Fibroblast of villous mesenchyme (primary cell): ENCODE results near the gene MFSD12. TPM values are rescaled to one million over a fixed set of nuclear protein-coding genes. Genes with fewer than 3 reads are reported as not detected.

Experiments
- DNase-seq: peaks from one replicate; pipeline ENCODE4 v3.0.0-alpha.2; 2010; ENCODE audit warnings: low read depth
- H3K4me3 ChIP-seq: 2 replicates; pipeline ENCODE4 v1.5.1; 2011; ENCODE audit warnings: low read depth, mild to moderate bottlenecking, low read length
- total RNA-seq: library from RNA; depleted of rRNA; stranded (reverse); fragments of >200 nt; gene quantifications from 2 replicates; pipeline ENCODE4 v1.2.3, GENCODE V29; 2012
- TF ChIP-seq, protein P1 (sequence below): IDR thresholded peaks from 2 replicates; pipeline ENCODE4 v1.5.1; 2012; ENCODE audit warnings: low read depth, mild to moderate bottlenecking, low read length; ENCODE audit not compliant: insufficient read depth

Gene MFSD12
- total RNA-seq, 1 donor: 137 TPM

DNA sequence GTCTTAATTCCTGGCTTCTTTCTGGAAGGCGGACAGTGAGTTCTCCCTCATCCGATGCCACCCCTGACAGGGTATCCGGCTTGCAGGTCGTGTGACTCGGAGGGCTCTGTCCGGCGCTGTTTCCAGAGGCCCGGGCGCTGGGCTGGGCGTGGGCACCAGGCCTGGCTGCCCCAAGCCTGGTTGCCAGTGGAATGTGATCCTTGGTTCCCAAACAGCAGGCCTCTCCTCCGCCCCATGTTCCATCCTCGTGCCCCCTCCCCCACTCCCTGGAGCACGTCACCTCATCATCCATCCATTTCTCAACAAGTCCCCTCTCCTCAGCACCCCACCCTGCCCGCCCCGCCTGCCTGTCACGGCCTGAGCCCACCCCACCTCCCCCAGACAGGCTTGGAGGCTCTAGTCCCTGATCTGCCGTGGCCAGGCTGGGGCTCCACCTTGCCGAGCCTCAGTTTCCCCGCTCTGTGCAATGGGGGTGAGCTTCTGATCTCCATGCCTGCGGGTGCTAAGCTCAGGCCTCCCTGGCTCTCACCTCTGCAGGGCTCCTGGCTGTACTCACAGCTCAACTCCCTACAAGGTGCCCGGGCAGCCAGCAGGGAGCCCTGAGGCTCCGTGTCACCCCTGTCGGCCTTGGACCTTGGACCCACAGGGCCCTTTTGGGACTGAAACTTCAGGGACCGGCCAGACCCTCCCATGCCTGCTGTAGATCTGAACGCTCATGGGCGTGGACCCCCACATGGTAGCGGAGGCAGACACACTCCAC, 47.0 kb upstream of the MFSD12 start:
- TF ChIP-seq, protein P1, sequence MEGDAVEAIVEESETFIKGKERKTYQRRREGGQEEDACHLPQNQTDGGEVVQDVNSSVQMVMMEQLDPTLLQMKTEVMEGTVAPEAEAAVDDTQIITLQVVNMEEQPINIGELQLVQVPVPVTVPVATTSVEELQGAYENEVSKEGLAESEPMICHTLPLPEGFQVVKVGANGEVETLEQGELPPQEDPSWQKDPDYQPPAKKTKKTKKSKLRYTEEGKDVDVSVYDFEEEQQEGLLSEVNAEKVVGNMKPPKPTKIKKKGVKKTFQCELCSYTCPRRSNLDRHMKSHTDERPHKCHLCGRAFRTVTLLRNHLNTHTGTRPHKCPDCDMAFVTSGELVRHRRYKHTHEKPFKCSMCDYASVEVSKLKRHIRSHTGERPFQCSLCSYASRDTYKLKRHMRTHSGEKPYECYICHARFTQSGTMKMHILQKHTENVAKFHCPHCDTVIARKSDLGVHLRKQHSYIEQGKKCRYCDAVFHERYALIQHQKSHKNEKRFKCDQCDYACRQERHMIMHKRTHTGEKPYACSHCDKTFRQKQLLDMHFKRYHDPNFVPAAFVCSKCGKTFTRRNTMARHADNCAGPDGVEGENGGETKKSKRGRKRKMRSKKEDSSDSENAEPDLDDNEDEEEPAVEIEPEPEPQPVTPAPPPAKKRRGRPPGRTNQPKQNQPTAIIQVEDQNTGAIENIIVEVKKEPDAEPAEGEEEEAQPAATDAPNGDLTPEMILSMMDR: no peak
- DNase-seq: no peak
- H3K4me3 ChIP-seq: no peak overlapping the region

DNA sequence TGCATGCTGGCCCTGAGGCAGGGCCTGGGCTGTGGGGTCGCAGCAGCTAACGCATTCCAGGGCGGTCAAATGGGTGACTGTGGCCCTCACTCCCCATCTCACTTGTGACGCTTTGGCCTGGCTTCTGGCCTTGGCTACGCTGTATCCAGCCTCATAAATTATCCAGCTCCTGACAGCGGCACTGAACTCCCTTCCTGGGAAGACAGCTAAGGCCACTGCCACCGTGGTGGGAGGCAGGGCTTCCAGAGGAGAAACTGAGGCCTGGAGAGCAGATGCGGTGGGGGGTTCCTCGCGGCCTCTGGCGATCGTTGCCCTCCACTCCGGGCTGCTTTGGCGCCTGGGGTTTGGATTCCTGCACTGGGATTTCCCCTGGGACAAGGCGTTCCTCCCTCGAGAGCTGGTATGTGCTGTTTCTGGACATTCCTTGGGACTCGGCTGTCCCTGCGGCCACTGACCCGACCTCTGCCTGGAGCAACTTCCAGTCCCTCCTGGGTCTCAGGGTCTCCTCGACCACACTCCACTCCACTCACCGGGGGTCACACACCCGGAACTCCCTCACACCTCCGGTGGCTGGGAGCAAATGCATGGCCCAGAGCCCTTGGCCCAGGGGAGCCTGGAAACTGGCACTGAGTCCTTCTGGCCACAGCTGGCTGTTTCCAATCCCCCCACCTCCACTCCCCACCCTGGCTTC, 45.9 kb upstream of the MFSD12 start:
- no peak overlapping the region for H3K4me3 ChIP-seq
- no peak for DNase-seq
- TF ChIP-seq, protein P1: no peak

DNA sequence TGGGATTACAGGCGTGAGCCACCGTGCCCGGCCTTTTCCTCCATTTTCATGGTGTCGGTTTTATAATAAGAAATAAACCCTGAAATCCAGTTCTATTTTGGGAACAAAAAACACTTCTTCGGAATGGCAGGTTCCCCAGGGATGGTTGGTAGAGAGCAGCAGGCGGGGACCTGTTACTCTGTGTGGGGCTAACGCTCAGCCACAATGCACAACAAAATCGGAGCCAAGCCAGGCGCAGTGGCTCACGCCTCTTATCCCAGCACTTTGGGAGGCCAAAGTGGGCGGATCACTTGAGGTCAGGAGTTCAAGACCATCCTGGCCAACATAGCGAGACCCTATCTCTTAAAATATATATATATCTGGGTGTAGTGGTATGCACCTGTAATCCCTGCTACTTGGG, 43.6 kb upstream of the MFSD12 start:
- TF ChIP-seq, protein P1: no peak

DNA sequence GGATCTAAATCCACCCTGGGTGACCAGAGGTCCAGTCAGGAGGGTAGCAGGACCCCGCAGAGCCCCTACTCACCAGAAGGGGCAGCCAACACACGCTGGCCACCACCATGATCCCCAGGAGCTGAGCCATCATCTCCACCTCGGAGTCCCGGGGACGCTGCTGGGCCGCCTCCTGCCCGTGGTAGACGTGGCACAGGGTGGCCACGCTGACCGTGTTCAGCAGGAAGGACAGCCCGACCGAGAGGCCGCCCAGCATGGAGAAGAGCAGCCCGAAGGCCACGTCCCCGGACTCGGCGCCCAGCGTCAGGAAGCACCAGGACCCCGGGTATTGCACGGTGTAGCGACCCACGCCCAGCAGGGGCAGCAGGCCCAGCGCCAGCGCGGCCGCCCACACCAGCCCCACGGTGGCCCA, 42.4 kb upstream of the MFSD12 start:
- no peak overlapping the region for H3K4me3 ChIP-seq
- TF ChIP-seq, protein P1: no peak
- no peak for DNase-seq

More for the DNA sequence above, 43.6 kb upstream of the MFSD12 start:
- H3K4me3 ChIP-seq: no peak overlapping the region
- DNase-seq: no peak

DNA sequence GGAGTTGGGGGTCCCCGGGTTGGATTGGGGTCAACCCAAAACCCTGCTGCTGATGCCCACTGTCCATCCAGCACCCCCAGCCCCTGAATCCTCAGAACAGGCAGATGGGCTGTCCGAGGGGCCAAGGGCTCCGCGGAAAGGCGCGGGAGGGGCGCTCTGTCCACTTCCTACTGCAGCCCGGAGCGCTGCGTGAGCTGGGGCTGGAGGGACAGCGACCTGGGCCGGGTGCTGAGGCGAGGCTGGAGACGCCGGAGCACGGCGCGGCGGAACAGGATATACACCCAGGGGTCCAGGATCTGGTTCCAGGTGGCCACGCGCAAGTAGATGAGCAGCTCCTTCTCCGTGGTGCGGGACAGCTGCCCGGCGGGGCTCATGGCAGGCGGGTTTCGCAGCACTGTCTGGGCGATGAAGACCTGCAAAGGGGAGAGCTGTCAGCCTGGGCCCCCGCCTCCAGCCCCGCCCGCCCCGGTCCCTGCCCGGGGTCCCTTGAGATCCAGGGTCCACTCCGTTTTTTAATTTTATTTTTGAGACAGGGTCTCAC, 38.2 kb upstream of the MFSD12 start:
- TF ChIP-seq, protein P1: no peak
- H3K4me3 ChIP-seq: no peak overlapping the region
- no peak for DNase-seq

DNA sequence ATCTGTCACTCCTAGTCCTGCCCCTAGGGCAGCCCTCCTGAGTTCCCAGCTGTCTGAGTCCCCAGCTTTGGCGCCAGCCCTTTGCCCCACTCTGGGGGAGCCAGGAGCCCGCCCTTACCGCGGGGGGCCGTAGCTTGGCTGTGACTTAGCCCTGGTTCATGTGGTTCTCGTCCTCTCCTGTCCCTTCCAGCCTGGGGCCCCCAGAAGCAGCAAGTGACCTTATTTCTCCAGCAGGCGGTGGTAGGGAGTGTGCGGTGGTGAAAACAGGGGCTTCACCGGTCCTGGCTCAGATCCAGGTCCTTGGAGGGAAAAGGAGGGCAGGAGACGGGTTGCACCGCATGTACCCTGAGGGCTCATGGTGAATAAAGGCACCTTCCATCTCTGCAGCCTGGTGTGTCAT, 35.8 kb upstream of the MFSD12 start:
- TF ChIP-seq, protein P1: no peak

More for the DNA sequence above, 35.8 kb upstream of the MFSD12 start:
- no peak overlapping the region for H3K4me3 ChIP-seq
- DNase-seq: no peak
